HG03442 (cell line): ENCODE measurements around the gene ITGB3.
"Not testable (repeated sequence)": the region's sequence is repeated elsewhere in the genome, so short reads cannot be mapped to it uniquely, and the experiment has no call there.

Experiments
- ATAC-seq: cut with Tn5 transposase; IDR thresholded peaks from one replicate; pipeline ENCODE4 v1.9.1; 2021; ENCODE audit warnings: mild to moderate bottlenecking, moderate library complexity; ENCODE audit not compliant: unreplicated experiment

Gene ITGB3

GRCh38 chr17:47243737-47244598 lies 9.7 kb upstream of the ITGB3 start:
- no peak for ATAC-seq

- ATAC-seq: no peak
Observed at GRCh38 chr17:47244697-47245096, 8.9 kb upstream of the ITGB3 start.

GRCh38 chr17:47246120-47246519 lies 7.5 kb upstream of the ITGB3 start:
- no peak for ATAC-seq

GRCh38 chr17:47250855-47251254 lies 2.8 kb upstream of the ITGB3 start:
- ATAC-seq: no peak

- ATAC-seq: no peak
Observed at GRCh38 chr17:47251421-47251940, 2.1 kb upstream of the ITGB3 start.

- ATAC-seq: no peak
Observed at GRCh38 chr17:47252209-47252608, 1.4 kb upstream of the ITGB3 start.

GRCh38 chr17:47252766-47253512 lies 688 bp upstream of the ITGB3 start:
- no peak for ATAC-seq

GRCh38 chr17:47254403-47254943 lies 846 bp downstream of the ITGB3 start:
- no peak for ATAC-seq

GRCh38 chr17:47257651-47258339 lies 4.2 kb downstream of the ITGB3 start:
- no peak for ATAC-seq

- ATAC-seq: no peak
Observed at GRCh38 chr17:47262586-47262985, 9.0 kb downstream of the ITGB3 start.

- ATAC-seq: no peak
Observed at GRCh38 chr17:47264166-47264565, 10.5 kb downstream of the ITGB3 start.

- ATAC-seq: no peak
Observed at GRCh38 chr17:47265983-47266541, 12.4 kb downstream of the ITGB3 start.

GRCh38 chr17:47266782-47267181 lies 13.2 kb downstream of the ITGB3 start:
- ATAC-seq: no peak

- ATAC-seq: no peak
Observed at GRCh38 chr17:47267354-47267828, 13.8 kb downstream of the ITGB3 start.

GRCh38 chr17:47268964-47269363 lies 15.3 kb downstream of the ITGB3 start:
- not testable (repeated sequence) for ATAC-seq

- not testable (repeated sequence) for ATAC-seq
Observed at GRCh38 chr17:47269561-47270280, 16.1 kb downstream of the ITGB3 start.

GRCh38 chr17:47270946-47271705 lies 17.5 kb downstream of the ITGB3 start:
- ATAC-seq: no peak

GRCh38 chr17:47272491-47272890 lies 18.9 kb downstream of the ITGB3 start:
- no peak for ATAC-seq

- no peak for ATAC-seq
Observed at GRCh38 chr17:47273245-47273644, 19.6 kb downstream of the ITGB3 start.
